HG03175 (cell line): ENCODE measurements around the gene CUX1.

Experiments
- ATAC-seq: cut with Tn5 transposase; IDR thresholded peaks from one replicate; pipeline ENCODE4 v1.9.1; 2021; ENCODE audit warnings: mild to moderate bottlenecking, moderate library complexity; ENCODE audit not compliant: unreplicated experiment

CUX1 gene

DNA sequence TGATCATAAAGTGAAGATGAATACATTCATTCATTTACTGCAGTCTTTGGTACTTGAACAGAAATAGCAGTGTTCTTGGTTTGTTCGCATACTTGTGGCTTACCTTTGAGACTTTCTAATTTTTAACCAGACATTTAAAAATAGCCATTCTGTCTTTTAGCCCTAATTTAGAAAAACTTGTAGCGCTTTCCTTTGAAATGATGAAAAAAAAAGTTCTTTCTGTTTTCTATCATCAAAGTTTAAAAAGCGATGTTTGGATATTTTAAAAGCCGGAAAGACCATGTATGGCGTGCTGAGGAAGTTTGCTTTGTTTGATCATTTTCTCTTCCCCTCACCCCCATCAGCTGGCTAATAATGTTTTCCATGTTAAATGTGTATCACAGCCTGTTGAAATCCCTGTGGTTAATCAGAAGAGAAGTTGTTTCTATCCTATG, 116.3 kb downstream of the CUX1 start:
- ATAC-seq, result no peak

DNA sequence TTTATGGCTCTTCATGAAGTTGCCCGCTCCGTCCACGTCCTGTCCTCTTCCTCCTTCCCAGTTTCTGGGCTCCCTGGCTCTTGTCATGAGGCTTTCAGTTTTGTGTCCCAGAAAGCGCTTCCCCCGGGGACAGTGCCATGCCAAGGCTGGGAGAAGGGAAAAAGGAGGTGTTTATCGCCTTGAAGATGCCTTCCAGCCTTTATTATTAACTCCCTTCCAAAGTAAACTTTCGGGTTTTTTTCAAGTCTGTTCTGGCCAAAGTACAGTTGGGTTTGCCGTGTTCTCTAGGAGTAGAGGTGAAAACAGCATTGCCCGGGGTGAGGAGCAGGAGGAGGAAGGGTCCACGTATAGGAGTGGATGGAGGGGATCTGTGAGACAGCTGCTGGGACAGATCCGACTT, 117.2 kb downstream of the CUX1 start:
- no peak for ATAC-seq

DNA sequence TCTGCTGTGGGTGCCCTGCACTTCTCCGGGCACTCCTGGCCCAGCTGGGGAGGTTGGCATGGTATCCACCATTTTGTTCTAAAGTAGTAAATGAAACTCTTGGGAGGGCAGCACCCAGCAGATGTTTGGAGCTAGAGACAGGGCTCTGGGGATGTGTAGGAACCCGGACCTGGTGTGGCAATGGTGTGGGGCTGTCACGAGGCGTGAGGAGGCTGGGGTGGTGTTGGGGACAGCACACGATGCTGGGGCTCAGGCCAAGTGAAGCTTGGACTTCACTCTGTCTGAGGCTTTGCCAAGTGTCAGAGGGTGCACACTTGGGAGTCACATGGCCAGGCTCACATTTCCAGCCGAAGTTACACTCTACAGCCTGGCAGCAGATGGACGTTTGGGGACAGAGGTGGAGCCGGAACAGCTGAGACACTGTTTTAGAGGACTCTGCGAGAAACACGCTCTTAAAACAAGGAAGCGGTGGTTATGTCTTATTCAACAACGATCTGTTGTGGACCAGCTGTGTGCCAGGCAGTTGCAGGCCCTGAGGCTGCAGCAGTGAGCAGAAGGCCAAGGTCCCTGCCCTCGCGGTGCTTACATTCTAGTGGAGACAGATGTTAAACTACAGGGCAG, 118.2 kb downstream of the CUX1 start:
- no peak for ATAC-seq

DNA sequence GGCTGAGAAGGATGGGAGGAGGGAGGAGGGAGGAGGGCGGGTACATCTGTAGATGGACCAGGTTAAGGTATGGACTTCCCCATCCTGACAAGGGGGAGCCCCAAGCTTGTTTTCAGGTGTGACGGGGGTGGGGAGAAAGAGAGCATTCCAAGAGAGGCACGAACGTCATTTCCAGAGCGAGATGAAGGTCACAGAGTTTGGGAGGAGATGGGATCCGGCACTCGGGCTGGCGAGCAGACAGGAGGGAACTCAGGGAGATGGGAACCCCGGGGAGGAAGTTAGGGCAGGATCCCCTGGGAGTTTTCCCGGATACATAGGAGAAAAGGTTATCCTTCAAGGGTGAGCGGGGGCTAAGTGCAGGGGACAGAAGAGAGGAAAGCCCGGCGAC, 118.8 kb downstream of the CUX1 start:
- ATAC-seq, result no peak

DNA sequence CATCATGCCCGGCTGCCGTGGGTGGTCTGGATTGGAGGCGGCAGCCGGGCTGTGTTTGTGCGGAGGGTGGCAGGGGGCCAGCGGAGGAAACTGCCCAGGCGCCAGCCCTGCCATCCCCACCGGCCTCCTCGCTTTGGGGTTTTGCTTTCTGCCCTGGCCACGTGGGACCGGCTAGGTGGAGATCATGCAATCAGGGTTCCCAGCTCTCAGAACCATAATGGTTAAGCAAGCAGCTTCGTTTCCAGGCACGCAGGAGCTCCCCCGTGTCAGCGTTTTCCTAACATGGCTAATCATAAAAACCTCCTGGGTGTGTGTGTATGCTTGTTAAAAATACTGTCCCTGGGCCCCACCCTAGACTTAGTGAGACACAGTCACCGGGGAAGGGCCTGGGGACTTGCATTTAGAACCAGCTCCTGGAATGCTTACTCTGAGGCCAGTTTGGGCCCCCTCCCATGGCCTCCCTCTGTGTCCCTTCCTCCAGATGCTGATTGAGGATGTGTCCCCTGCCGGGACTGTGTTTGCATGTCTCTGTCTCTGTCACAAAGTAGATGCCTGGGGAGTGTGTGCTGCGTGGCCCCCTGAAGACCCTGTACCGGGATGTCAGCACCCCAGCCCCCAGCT, 119.3 kb downstream of the CUX1 start:
- ATAC-seq, result no peak

DNA sequence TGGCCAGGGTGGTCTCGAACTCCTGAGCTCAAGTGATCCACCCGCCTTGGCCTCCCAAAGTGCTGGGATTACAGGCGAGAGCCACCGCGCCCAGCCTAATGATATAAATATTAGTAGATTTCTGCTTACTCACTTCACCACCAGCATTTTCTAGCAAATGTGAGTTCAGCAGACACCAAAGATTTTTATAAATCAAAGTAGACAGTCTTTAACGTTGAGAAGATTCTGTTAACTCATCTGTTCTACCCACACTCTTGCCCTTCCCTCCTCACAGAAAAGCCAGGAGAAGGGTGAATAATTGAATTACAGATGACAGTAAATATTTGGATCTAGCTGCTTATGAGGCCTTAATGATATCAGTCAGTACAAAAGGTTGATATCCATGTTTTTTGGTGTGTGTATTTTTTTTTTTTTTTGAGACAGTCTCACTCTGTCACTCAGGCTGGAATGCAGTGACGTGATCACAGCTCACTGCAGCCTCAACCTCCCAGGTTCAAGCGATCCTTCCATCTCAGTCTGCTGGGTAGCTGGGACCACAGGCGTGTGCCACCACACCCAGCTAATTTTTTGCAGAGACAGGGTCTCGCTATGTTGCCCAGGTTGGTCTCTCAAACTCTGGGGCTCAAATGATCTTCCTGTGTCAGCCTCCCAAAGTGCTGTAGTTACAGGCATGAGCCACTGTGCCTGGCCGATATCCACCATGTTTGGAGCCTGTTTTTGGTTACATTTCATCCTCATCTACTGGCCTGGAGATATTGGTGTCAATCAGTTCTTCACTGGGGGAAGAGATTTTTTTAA, 120.5 kb downstream of the CUX1 start:
- no peak for ATAC-seq

DNA sequence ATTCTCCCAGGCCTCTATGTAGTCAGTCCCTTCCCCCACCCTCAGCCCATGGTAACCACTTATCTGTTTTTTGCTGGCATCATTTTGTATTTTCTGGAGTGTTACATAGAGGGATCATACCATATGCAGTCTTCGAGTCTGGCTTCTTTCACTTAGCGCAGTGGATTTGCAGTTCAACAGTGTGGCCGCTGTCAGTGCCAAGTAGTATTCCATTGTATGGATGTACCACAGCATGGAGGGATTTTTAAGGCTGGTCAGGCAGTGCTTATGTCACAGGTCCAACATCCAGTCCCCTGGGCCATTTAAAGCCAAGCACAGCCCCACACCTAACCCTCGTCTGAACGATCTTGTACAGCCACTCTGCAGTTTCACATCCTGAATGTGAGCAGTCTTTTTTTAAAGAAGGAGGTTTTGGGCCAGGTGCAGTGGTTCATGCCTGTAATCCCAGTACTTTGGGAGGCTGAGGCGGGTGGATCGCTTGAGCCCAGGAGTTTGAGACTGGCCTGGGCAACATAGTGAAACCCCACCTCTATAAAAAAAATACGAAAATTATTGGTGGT, 121.8 kb downstream of the CUX1 start:
- ATAC-seq, result peak; percentile 46

DNA sequence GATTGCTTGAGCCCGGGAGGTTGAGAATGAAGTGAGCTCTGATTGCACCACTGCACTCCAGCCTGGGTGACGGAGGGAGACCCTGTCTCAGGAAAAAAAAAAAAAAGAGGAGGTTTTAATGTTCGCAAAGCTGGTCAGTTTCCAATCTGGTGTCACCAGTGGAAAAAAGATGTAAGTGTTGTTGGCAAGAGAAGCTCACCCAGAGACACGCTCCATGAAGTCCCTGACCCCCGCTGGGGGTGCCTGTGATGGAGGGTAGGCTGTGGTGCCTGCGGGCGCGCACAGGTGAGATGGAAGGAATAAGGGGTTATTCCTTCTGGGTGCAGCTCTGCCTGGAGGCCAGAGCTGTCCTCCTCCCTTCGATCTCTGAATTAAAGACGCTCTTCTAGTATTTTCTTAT, 122.7 kb downstream of the CUX1 start:
- ATAC-seq, result no peak

DNA sequence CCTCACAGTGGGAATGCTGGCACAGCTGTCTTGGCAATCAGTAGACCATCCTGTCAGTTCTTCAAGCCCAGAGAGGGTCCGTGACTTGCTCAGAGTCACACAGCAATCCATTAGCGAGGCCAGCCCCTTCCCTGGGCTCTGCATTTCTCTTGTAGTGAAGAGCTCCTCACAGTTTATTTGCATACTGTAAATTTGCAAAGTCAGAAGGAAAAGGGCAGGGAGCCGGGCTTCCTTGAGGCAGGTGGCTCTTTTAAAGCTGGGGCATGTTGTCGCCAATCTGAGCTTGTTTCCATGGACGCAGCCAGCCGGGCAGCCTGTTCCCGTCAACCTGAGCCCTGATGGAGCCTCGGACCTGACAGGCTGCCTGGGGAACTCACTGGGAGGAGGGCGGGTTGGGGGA, 123.4 kb downstream of the CUX1 start:
- ATAC-seq, result no peak

DNA sequence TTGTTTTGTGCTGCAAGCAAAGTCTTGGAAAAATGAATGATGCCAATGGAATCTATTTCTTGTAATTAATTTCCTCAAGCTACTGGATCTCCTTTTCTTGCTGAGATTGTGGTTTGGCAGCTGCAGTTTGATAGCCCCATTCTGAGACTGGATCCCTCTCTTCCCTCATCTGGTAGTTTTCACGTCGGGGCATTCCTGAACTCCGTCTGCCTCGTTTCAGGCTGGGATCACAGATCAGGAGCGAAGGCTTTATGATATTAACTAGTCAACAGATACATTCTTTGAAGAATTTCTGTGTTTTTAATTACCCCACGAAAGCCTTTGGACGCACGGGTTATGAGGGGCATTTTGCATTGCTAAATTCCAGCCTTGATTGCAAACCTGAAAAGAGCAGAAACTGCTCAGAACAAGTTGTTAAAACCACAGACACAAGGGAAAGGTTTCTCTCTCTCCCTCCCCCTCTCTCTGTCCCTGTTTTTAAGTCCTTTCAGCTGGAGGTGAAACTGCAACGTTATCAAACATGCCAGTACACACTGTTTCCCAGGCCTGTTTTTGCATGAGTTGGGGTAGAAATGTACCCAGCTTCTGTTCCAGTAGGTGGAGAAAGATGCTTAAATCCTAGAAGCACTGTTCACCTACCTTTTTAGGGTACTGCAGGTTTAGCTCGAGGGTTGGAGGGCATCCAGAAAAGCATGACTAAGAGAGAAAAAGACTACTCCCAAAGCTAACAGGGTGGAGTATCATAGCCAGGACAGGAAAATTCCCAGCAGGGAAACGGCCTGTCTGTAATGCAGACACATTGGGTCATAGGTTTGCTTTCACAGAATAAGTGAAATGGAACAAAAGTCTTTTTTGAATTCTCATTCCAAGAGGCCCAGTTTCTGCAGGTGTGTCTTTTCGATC, 124.3 kb downstream of the CUX1 start:
- ATAC-seq, result no peak

DNA sequence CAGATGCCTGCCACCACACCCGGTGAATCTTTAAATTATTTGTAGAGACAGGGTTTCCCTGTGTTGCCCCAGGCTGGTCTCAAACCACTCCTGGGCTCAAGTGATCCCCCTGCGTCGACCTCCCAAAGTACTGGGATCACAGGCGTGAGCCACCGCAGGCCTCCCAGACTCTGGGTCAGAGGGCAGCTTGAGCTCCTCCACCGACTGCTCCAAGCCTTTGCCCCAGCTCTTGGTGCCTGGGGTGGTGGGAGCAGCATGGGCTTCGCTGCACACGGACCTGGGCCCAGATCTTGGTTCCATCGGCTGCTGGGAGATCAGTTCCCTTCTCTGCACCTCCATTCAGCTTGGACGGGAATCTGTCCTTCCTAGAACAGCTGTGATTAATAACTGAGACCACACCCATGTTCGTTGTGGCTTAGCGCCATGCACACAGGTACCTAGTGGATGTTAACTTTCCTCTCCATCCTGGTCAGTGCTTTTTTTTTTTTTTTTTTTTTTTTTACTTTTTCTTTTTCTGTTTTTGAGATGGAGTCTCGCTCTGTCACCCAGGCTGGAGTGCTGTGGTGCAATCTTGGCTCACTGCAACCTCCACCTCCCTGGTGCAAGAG, 125.3 kb downstream of the CUX1 start:
- no peak for ATAC-seq

DNA sequence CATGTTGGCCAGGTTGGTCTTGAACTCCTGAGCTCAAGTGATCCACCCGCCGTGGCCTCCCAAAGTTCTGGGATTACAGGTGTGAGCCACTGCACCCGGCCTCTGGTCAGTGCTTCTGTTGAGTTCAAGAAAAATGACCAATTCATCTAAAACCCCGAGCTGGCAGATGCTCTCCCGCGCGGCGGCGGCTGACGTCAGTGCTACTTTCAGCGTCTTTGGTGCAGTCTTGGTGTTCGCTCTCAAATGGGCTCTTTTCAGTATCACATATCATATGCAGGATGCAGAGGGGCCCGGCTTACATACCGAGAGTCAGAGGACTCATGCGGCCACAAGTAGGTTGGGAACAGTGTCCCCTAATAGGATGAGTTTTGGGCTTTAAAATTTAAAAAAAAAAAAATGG, 125.9 kb downstream of the CUX1 start:
- ATAC-seq, result no peak

DNA sequence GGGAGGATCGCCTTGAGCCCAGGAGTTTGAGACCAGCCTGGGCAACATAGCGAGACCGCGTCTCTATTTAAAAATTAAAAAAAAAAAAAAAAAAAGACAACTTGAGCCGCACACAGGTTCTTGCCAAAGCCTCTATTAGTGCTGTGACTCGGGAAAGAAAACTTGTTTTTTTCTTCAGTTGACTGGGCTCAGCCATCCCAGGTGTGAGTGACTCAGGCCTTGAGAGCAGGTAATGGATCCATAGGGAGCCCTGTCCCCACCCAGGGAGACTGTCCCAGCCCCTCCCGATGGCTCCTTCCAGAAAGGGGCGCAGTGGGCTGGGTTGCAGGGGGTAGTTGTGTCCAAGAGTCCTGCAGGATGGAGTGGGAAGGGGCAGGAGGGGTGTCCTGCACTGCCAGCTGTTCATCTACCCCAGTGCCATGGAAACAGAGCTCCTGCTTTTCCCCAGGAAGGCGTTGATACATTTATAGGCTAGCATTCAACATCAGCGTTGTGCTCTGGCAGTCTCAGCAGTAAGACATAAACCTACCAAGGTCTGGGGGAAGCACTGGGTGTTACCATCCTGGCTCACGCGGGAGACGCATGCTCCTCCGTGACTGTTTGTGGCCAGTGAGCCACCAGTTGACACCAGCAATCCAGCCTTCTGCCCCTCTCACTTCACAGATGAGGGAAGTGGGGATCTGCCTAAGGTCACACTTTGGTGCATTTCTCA, 126.6 kb downstream of the CUX1 start:
- no peak for ATAC-seq

DNA sequence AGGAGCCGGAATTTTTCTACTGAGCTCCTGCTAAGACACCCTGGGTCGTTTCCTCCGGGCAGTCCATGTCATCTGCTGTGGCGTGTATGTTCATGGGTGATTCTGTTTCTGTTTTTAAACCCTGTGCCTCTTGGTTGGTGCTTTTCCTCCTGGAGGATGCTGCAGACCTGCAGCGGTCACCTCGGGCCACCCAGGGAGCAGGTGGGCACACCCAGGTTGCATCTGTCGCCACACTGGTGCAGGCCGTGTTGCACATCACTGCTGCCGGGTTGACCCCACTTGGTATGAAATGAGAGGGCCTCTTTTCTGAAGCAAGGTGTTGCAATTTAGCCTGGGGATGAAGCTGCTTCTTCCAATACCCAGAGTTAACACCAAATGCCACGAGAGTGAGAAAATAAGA, 127.2 kb downstream of the CUX1 start:
- no peak for ATAC-seq

DNA sequence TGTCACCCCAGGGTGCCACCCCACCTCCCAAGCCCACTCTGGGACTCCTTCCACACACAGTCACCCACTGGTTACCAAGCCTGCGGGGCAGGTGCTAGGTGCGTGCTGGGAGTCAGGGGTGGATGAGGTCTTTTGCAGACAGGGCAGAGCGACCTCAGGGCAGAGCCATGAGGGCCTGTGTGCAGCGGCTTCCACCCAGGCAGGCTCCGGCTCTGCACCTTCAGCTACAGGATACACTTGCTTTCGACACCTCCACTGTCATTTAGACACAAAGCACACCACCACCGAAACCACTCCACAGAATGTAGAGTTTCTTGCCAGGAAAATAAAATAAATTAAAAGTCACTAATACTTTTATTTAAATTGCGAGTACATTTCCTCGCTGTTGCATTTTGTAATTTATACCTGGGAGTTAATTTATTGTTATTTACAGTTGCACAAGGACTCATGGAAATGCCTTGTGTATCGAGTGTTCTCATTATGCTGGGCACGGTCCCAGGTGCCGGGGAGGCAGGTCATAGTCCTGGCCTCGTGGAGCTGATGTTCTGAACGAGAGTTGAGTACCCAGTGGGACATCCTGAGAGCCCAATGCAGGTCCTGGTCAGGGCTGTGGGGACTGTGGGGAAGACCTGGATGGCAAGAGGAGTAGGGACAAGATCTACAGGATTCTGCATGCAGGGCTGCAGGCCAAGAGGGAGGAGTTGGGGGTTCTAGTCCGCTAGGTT, 127.8 kb downstream of the CUX1 start:
- ATAC-seq, result no peak

DNA sequence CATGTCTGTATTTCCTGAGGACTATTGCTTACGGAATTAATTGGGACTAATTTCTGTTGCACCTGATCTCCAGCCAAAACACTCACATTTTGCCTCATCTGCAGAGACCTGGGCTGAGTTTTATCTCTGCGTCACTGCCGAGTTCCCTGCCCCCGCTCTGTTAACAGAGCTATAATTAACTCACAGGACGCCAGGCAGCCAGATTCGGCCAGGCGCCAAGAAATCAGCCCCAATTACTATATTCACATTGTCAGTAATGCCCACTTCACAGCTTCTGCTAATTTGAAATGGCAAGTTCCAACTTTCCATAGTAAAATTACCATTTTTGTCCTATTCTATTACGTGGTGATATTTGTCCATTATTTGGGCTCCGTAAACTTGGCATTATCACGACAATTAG, 130.5 kb downstream of the CUX1 start:
- no peak for ATAC-seq

DNA sequence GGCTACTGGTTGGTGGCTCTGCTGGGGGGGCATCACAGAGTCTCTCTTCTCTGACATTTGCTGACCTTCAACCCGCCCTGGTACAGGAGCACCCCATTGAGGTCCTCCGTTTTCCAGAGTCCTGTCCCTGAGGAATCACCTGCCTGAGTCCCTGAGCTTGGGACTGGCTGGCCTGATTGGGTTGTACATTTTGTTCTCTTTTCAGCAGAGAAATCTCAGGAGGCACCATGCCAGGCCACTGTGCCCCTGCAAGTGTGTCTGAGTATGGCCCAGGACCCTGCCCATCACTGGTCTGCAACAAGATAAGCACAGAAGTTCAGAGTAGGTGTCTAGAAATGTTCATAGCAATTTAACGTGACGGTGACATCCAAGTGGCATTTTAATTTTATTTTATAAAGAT, 131.2 kb downstream of the CUX1 start:
- no peak for ATAC-seq

DNA sequence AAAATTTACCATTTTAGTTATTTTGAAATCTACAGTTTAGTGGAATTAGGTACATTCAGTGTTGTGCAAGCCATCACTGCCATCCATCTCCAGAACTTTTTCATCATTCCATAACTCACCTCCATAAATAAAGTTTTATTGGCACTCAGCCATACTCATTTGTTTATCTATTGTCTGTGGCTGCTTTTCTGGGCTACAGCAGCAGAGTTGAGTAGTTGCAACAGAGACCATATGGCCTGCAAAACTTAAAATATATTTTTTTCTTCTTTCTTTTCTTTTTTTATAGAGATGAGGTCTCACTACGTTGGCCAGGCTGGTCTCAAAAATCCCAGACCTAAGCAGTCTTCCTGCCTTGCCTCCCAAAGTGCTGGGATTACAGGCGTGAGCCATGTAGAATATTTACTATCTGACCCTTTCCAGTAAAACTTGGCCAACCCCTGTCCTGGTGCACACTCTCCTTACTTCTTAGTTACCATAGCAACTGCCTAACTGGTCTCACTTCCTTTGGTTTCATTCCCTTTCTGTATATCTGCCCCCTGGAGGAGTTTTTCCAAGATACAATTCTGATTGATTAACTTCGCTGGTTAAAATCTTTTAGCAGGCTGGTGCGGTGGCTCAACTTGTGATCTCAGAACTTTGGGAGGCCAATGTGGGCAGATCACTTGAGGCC, 133.2 kb downstream of the CUX1 start:
- ATAC-seq, result no peak

DNA sequence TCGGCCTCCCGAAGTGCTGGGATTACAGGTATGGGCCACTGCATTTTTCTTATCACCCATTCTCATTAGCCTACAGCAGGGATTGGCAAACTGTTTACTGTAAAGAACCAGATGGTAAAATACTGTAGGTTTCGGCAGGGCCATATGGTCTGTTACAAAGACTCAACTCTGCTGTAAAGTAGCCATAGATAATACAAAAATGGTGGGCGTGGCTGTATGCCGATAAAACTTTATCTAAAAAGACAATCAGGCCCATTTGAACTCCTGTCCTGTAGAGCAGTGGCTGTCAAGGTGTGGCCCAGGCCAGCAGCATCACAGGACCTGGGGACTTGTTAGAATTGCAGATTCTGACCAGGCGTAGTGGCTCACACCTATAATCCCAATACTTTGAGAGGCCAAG, 134.3 kb downstream of the CUX1 start:
- ATAC-seq, result no peak
